ENCODE data around the gene C19orf18. TPM values are rescaled to one million over a fixed set of nuclear protein-coding genes. Genes with fewer than 3 reads are reported as not detected.
A peak's percentile ranks its signal among the peaks of the same experiment; 100 is the strongest.

C19orf18 gene
- polyA plus RNA-seq, 4 donors: 1.4 to 3.5 (median 1.7) TPM

- no peak for DNase-seq (ENCODE audit: low read depth in 4 of 4, low spot score in 3 of 4)
These were observed 25.0 kb downstream of the C19orf18 start for GRCh38 chr19:57949296-57949695.

GRCh38 chr19:57947419-57948134, 26.8 kb downstream of the C19orf18 start, which contains the start of gene ZNF256:
ZNF256 (minus strand) TSS chr19:57947706; CDS start chr19:57947474, 232 bp downstream.
- DNase-seq (ENCODE audit: low read depth in 4 of 4, low spot score in 3 of 4): peak; percentile 87 to 97 (median 94)

GRCh38 chr19:57947088-57947418, 27.3 kb downstream of the C19orf18 start:
- no peak for DNase-seq (ENCODE audit: low read depth in 4 of 4, low spot score in 3 of 4)

- no peak for DNase-seq (ENCODE audit: low read depth in 4 of 4, low spot score in 3 of 4)
These were observed 28.0 kb downstream of the C19orf18 start for GRCh38 chr19:57946316-57946715.

- DNase-seq (ENCODE audit: low read depth in 4 of 4, low spot score in 3 of 4): no peak
These were observed 32.7 kb downstream of the C19orf18 start for GRCh38 chr19:57941593-57941992.

GRCh38 chr19:57935731-57936130, 38.6 kb downstream of the C19orf18 start:
- DNase-seq (ENCODE audit: low read depth in 4 of 4, low spot score in 3 of 4): no peak

GRCh38 chr19:57934820-57935665, 39.3 kb downstream of the C19orf18 start, which contains the start of gene ZNF418:
ZNF418 (minus strand) TSS chr19:57935402; CDS start chr19:57933822, 1,580 bp downstream.
- peak; percentile 60 to 80 (median 74) for DNase-seq (ENCODE audit: low read depth in 4 of 4, low spot score in 3 of 4)

GRCh38 chr19:57927587-57927986, 46.7 kb downstream of the C19orf18 start:
- no peak for DNase-seq (ENCODE audit: low read depth in 4 of 4, low spot score in 3 of 4)

- peak; percentile 74 to 94 (median 89) for DNase-seq (ENCODE audit: low read depth in 4 of 4, low spot score in 3 of 4)
These were observed 58.0 kb downstream of the C19orf18 start, which contains the start of gene ZNF417 for GRCh38 chr19:57916168-57916995. ZNF417 (minus strand) TSS chr19:57916592; CDS start chr19:57916411, 181 bp downstream.

- no peak for DNase-seq (ENCODE audit: low read depth in 4 of 4, low spot score in 3 of 4)
These were observed 59.8 kb downstream of the C19orf18 start for GRCh38 chr19:57914531-57914930.

Other genes with a start within 250 kb of the C19orf18 start
- gene ZNF671, start 246.9 kb downstream of the C19orf18 start, polyA plus RNA-seq (ENCODE audit: insufficient read length in 4 of 4): 10 to 100 TPM; 15.6 to 20.8 (median 19.0) TPM
- gene ZNF776, start 227.7 kb downstream of the C19orf18 start, polyA plus RNA-seq (ENCODE audit: insufficient read length in 4 of 4): 10 to 100 TPM; 31.8 to 40.0 (median 37.2) TPM
- gene ZNF586, start 204.9 kb downstream of the C19orf18 start, polyA plus RNA-seq (ENCODE audit: insufficient read length in 4 of 4): 10 to 100 TPM; 19.7 to 23.8 (median 20.9) TPM
- 10 to 100 TPM; 14.4 to 19.5 (median 15.7) TPM for gene ZNF552, start 159.6 kb downstream of the C19orf18 start, polyA plus RNA-seq (ENCODE audit: insufficient read length in 4 of 4)
- gene ZNF587B, start 144.2 kb downstream of the C19orf18 start, polyA plus RNA-seq (ENCODE audit: insufficient read length in 4 of 4): 10 to 100 TPM; 11.3 to 14.1 (median 13.6) TPM
- 10 to 100 TPM; 19.8 to 30.7 (median 24.3) TPM for gene ZNF587, start 124.7 kb downstream of the C19orf18 start, polyA plus RNA-seq (ENCODE audit: insufficient read length in 4 of 4)
- gene ZNF814, start 85.5 kb downstream of the C19orf18 start, polyA plus RNA-seq (ENCODE audit: insufficient read length in 4 of 4): 10 to 100 TPM; 45.2 to 66.4 (median 52.7) TPM
- gene ZNF417, start 57.9 kb downstream of the C19orf18 start, polyA plus RNA-seq (ENCODE audit: insufficient read length in 4 of 4): 10 to 100 TPM; 20.3 to 23.1 (median 21.8) TPM
- gene ZNF418, start 39.1 kb downstream of the C19orf18 start, polyA plus RNA-seq (ENCODE audit: insufficient read length in 4 of 4): 10 to 100 TPM; 19.0 to 21.9 (median 19.5) TPM
- gene ZNF256, start 26.8 kb downstream of the C19orf18 start, polyA plus RNA-seq (ENCODE audit: insufficient read length in 4 of 4): 10 to 100 TPM in 1 of 4 donors, 1 to 10 TPM in 3; 8.1 to 10.3 (median 9.1) TPM
- gene ZNF606, start 28.3 kb upstream of the C19orf18 start, polyA plus RNA-seq (ENCODE audit: insufficient read length in 4 of 4): 10 to 100 TPM; 30.7 to 33.9 (median 32.3) TPM
- 1 to 10 TPM; 2.0 to 5.7 (median 3.9) TPM for gene ZSCAN1, start 59.5 kb upstream of the C19orf18 start, polyA plus RNA-seq (ENCODE audit: insufficient read length in 4 of 4)
- 10 to 100 TPM; 18.6 to 23.1 (median 22.2) TPM for gene ZNF135, start 84.7 kb upstream of the C19orf18 start, polyA plus RNA-seq (ENCODE audit: insufficient read length in 4 of 4)
- 100 to 1,000 TPM in 1 of 4 donors, 10 to 100 TPM in 3; 85.2 to 114 (median 86.2) TPM for gene ZSCAN18, start 123.7 kb upstream of the C19orf18 start, polyA plus RNA-seq (ENCODE audit: insufficient read length in 4 of 4)
- 10 to 100 TPM; 18.8 to 26.1 (median 24.1) TPM for gene ZNF329, start 176.3 kb upstream of the C19orf18 start, polyA plus RNA-seq (ENCODE audit: insufficient read length in 4 of 4)
- gene ZNF274, start 208.5 kb upstream of the C19orf18 start, polyA plus RNA-seq (ENCODE audit: insufficient read length in 4 of 4): 10 to 100 TPM; 18.1 to 22.7 (median 19.1) TPM

All from right renal pelvis (tissue), 4 donors.